Measurements from ENCODE around the gene TSPAN14.

TSPAN14 gene

GRCh38 chr10:80452640-80453039, 1.5 kb upstream of the TSPAN14 start:
- DNase-seq (ENCODE audit: low spot score), result no peak
- in situ Hi-C loops (cut with MboI; ENCODE audit: low sequenced_read_pairs, unreplicated experiment), result loop anchor here (5.0 to 10.0 kb wide), 2 partner anchors 50 to 142 kb away; no protein-coding TSS in a partner anchor
- no peak for TF ChIP-seq CTCF (IDR thresholded peaks at IDR 0.05; ENCODE audit: borderline replicate concordance, control extremely low read depth, extremely low read depth, insufficient read depth, missing control alignments)

- no peak for TF ChIP-seq CTCF (IDR thresholded peaks at IDR 0.05; ENCODE audit: borderline replicate concordance, control extremely low read depth, extremely low read depth, insufficient read depth, missing control alignments)
- in situ Hi-C loops (cut with MboI; ENCODE audit: low sequenced_read_pairs, unreplicated experiment), result loop anchor here (5.0 to 10.0 kb wide), 2 partner anchors 49 to 142 kb away; no protein-coding TSS in a partner anchor
- DNase-seq (ENCODE audit: low spot score), result no peak
These were observed 861 bp upstream of the TSPAN14 start for GRCh38 chr10:80453056-80453841.

- peak; percentile 63 for DNase-seq (ENCODE audit: low spot score)
These were observed 677 bp downstream of the TSPAN14 start for GRCh38 chr10:80454513-80455460.

GRCh38 chr10:80455461-80456349, 1.6 kb downstream of the TSPAN14 start:
- DNase-seq (ENCODE audit: low spot score), result no peak
- in situ Hi-C loops (cut with MboI; ENCODE audit: low sequenced_read_pairs, unreplicated experiment), result loop anchor here (10.0 kb wide), 1 partner anchor 139 kb away; no protein-coding TSS in a partner anchor
- TF ChIP-seq CTCF (IDR thresholded peaks at IDR 0.05; ENCODE audit: borderline replicate concordance, control extremely low read depth, extremely low read depth, insufficient read depth, missing control alignments), result no peak

More at GRCh38 chr10:80454513-80455460, 677 bp downstream of the TSPAN14 start:
- TF ChIP-seq CTCF (IDR thresholded peaks at IDR 0.05; ENCODE audit: borderline replicate concordance, control extremely low read depth, extremely low read depth, insufficient read depth, missing control alignments), result no peak
- in situ Hi-C loops (cut with MboI; ENCODE audit: low sequenced_read_pairs, unreplicated experiment), result loop anchor here (5.0 to 10.0 kb wide), 2 partner anchors 48 to 140 kb away; no protein-coding TSS in a partner anchor

- in situ Hi-C loops (cut with MboI; ENCODE audit: low sequenced_read_pairs, unreplicated experiment), result loop anchor here (10.0 kb wide), 1 partner anchor 137 kb away; no protein-coding TSS in a partner anchor
- DNase-seq (ENCODE audit: low spot score), result no peak
- no peak for TF ChIP-seq CTCF (IDR thresholded peaks at IDR 0.05; ENCODE audit: borderline replicate concordance, control extremely low read depth, extremely low read depth, insufficient read depth, missing control alignments)
These were observed 3.6 kb downstream of the TSPAN14 start for GRCh38 chr10:80457554-80458262.

Data from GM13976 (cell line).